Mucosa of descending colon (tissue), 3 donors: Measurements from ENCODE around the gene SLC12A7. TPM values are rescaled to one million over a fixed set of nuclear protein-coding genes. Genes with fewer than 3 reads are reported as not detected.

Experiments
- ATAC-seq: fragments of 200-7000 bp; cut with Tn5 transposase; one replicate; pipeline ENCODE4 v1.9.1; 2020; ENCODE audit warnings: mild to moderate bottlenecking, moderate library complexity
- DNase-seq, 3 donors: peaks; one replicate each; pipeline ENCODE4 v3.0.0-alpha.2; 2020
- H3K36me3 ChIP-seq: fragments of 200-600 bp; one replicate; pipeline ENCODE4 v1.8.0; 2021; ENCODE audit warnings: low read depth, mild to moderate bottlenecking
- H3K4me1 ChIP-seq: fragments of 200-600 bp; one replicate; pipeline ENCODE4 v1.8.0; 2021; ENCODE audit warnings: low read depth, mild to moderate bottlenecking
- H3K4me3 ChIP-seq: fragments of 200-600 bp; one replicate; pipeline ENCODE4 v1.8.0; 2021; ENCODE audit warnings: mild to moderate bottlenecking
- H3K9me3 ChIP-seq: fragments of 200-600 bp; one replicate; pipeline ENCODE4 v1.8.0; 2021; ENCODE audit warnings: mild to moderate bottlenecking
- CTCF ChIP-seq: fragments of 200-600 bp; IDR thresholded peaks from one replicate; pipeline ENCODE4 v1.8.0; 2022; ENCODE audit warnings: antibody characterized with exemption, mild to moderate bottlenecking
- intact Hi-C, 2 donors: fragments of 100-400 bp; cut with DNase I in 1 of 2; cut with micrococcal nuclease in 1 of 2; formaldehyde crosslinking; loops; one replicate each; pipeline versions ENCODE4 v1.11.0 to v1.11.1; 2022; cut with DNase I, micrococcal nuclease
- total RNA-seq, 3 donors: library from RNA; stranded (reverse); fragmentation: NEBNext Ultra II Directional in 2 of 3; extraction: Animal tissue kit (Norgen Biotek cat#: 25700) in 2 of 3; gene quantifications; one replicate each; pipeline versions ENCODE4 v1.2.1 to v1.2.4, GENCODE V29; 2021 to 2023
- donor health status: DM: no; HTN: no; CAD: no; lungs with moderate emphysema.
- donor health status: DM: no; HTN: no; CAD: no.
- donor health status: DM: no; HTN: yes; CAD: no.

SLC12A7 gene
- total RNA-seq, 3 donors from 2014 or later, result 80.5 to 97.4 (median 94.1) TPM

GRCh38 chr5:1009359-1010180 lies 102.3 kb downstream of the SLC12A7 start:
- Histone ChIP-seq H3K9me3 (no peaks in the 10 kb centered on the region), H3K4me3 (no peak overlapping the region), H3K36me3 (no peaks in the 10 kb centered on the region), H3K4me1 (peaks cover 13% of the 10 kb centered on the region)
- TF ChIP-seq CTCF, result no peak
- DNase-seq, result peak in 2 of 3 donors; percentile 27 to 34
- no peak for ATAC-seq
- intact Hi-C loops, result loop anchor here in 1 of 2 donors (10.0 kb wide), 1 partner anchor 85 kb away; no protein-coding TSS in a partner anchor

- peak; percentile 54 for TF ChIP-seq CTCF
- no peaks in the 10 kb centered on the region for H3K9me3 ChIP-seq
- DNase-seq, result peak in 2 of 3 donors; percentile 45 to 51
- H3K4me1 ChIP-seq, result peaks cover 21% of the 10 kb centered on the region
- H3K4me3 ChIP-seq, result no peak within 1 kb of the TSS
- H3K36me3 ChIP-seq, result no peaks in the 10 kb centered on the region
- ATAC-seq, result peak; percentile 39
- intact Hi-C loops, result loop anchor here in 1 of 2 donors (10.0 kb wide), 1 partner anchor 84 kb away; no protein-coding TSS in a partner anchor
These were observed 103.2 kb downstream of the SLC12A7 start, which contains the start of gene NKD2 for GRCh38 chr5:1008451-1009358. TSS of gene NKD2 (plus strand) at chr5:1008802. CDS start at chr5:1009058, 256 bp downstream.

- intact Hi-C loops, result loop anchor here in 1 of 2 donors (10.0 kb wide), 1 partner anchor 83 kb away; no protein-coding TSS in a partner anchor
- H3K4me3 ChIP-seq, result no peak overlapping the region
- H3K36me3 ChIP-seq, result no peaks in the 10 kb centered on the region
- DNase-seq (peak in 1 of 3 donors; percentile 50), ATAC-seq (no peak)
- no peak for TF ChIP-seq CTCF
- no peaks in the 10 kb centered on the region for H3K9me3 ChIP-seq
- peaks cover 24% of the 10 kb centered on the region for H3K4me1 ChIP-seq
These were observed 104.0 kb downstream of the SLC12A7 start for GRCh38 chr5:1007681-1008450.

DNA sequence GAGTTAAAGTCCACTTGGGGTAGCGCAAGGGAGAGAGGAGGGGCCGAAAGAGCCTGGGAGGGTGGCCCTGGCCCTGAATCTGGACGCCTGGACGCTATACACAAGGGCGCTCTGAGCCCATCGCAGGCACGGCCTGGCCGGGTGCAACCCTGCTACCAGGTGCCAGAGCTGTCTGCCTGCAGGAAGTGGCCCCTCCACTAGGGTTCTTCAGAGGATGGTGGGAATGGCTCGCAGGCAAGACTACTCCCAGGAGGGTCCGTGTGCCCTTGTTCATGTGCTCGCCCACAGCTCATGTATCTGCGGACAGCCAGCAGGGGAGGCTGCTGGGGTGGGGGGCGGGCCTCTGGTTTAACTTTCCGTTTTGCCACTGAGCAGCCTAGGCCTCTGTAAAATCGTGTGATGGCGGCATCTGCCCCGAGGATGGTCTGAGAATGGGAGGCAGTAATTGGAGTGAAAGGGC lies 104.6 kb downstream of the SLC12A7 start:
- intact Hi-C loops, result loop anchor here in 1 of 2 donors (10.0 kb wide), 1 partner anchor 82 kb away; no protein-coding TSS in a partner anchor
- no peak for TF ChIP-seq CTCF
- no peaks in the 10 kb centered on the region for H3K36me3 ChIP-seq
- H3K4me3 ChIP-seq, result no peak overlapping the region
- H3K4me1 ChIP-seq, result peaks cover 24% of the 10 kb centered on the region
- H3K9me3 ChIP-seq, result no peaks in the 10 kb centered on the region
- peak in 2 of 3 donors; percentile 19 to 25 for DNase-seq
- ATAC-seq, result no peak
